HG03066 (cell line): ENCODE data around the gene COPS9.

Experiments used
- ATAC-seq: cut with Tn5 transposase; IDR thresholded peaks from one replicate; pipeline ENCODE4 v1.9.1; 2021; ENCODE audit warnings: low read depth; ENCODE audit not compliant: unreplicated experiment

Gene COPS9

GRCh38 chr2:240136013-240136670 is at the start of gene COPS9:
COPS9 (minus strand) TSS chr2:240136305; CDS start chr2:240136284, 21 bp downstream.
- ATAC-seq: peak; percentile 88

DNA sequence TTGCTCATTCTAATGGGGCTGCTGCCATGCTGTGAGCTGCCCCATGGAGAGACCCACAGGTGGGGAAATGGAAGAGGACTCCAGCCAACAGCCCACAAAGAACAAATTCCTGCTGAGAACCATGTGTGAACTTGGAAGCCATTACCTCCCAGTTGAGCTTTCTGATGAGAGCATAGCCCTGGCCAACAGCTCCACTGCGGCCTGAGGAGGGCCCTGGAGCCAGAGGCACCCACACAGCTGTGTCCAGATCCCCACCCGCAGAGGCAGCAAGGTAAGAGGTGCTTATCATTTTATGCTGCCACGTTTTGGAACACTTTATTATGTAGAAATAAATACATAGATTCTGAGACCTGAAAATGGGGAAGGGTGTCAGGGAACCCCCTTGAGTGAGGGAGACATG is 48.6 kb upstream of the COPS9 start:
- no peak for ATAC-seq

DNA sequence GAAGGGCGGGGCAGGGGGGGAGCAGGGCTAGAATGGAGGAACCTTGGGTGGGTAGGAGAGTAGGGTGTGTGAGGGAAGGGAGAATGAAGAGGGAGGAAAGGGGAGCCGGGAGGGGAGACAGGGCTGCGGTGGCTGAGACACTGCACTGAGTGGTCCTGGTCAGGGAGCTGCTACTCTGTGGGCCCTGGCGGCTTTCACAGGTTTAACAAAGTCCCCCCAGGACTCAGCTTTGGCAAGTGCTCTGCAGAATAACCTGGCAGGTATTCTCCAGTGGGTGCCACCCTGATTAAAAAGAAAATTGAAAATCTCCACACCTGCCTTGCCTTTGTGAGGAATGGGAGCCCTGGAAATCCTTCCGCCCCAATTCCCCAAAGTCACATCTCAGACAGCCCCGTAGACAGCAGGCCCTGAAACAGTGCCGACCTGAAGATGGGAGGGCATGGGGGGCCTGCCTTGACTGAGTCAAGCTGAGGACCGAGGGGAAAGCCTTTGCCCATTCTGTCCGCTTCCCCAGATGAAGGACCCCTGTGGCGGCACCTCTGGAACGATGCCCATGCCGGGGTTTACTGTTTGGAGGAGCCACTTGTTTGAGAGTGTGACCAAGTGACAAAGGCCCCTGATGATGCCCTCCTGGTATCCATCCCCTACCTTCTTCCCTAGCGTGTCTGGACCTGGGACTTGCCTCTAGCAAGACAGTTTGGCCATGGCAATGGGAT is 47.9 kb upstream of the COPS9 start:
- no peak for ATAC-seq

GRCh38 chr2:240183006-240183874 is 47.1 kb upstream of the COPS9 start:
- ATAC-seq: no peak

DNA sequence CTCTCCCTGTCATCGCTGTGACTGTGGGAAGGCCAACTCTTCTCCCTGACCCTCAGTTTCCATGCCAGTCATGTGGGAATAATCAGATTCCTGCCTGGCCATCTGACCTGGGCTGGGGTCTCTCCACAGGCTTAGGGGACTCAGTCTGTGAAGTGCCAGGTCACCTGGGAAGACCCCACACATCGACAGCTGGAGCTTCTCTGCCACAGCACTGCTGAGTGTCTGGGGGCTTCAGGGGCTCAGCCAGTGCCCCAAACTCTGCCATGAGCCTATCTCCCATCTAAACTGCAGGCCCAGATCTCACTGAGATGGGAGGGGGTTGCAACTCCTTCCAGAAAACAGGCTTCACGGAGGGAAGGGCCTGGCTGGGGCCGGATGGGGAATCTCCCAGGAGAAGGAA is 46.4 kb upstream of the COPS9 start:
- ATAC-seq: no peak

GRCh38 chr2:240182001-240182400 is 45.9 kb upstream of the COPS9 start:
- no peak for ATAC-seq

GRCh38 chr2:240179941-240180666 is 44.0 kb upstream of the COPS9 start:
- no peak for ATAC-seq

GRCh38 chr2:240179186-240179815 is 43.2 kb upstream of the COPS9 start:
- ATAC-seq: no peak

GRCh38 chr2:240178564-240178963 is 42.5 kb upstream of the COPS9 start:
- ATAC-seq: no peak

DNA sequence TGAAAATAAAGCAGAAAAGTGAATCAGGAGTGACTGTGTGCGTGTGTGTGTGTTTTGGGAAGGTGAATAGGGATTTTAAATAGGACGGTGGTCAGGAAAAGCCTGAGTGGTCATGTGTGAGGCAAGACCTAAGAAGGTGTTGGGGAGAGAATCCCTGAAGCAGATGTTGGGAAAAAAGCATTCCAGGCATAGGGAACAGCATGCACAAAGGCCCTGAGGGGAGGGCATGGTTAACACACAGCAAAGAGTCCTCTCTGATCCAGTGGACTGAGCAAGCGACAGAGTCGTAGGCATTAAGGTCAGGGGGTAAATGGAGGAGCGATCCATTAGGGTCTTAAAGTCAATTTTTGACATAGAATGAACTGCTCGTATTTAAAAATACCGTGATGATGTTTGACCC is 38.4 kb upstream of the COPS9 start:
- ATAC-seq: no peak

DNA sequence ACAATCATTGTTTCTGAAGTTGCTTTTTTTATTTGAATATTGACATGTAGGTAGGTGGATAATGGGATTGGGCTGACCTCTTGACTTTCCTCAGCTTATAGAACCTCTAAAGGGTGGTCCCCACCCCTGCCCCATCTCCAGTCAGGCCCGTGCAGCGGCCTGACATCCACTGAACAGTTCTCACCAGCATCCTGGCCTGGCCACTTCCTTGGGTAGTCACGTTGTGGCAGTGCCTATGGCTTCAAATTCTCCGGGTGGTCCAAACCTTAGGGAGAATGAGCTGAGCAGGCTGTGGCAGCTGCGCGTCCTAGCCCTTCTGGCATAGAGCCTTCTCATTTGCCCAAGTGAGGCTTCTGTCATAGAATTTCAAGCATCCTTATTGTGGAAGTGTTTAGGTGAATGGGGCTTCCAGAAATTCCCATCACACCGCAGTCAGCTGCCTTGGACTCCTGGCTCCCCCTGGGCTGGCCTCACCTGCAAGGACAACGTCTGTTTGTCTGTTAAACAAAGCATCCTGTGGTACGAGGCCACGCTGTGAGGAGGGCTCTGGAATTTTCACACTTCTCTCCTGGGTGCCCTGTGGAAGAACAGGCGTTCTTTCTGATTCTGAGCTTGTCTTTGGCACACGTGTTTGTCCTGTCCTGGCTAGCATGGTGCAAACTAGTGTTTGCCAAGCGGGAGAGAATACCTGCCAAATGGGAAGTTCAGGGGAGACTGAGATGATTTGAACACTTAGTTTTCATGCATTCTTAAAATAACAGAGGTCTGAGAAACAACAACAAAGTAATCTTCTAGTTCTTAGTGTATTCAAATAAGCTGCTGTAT is 36.2 kb upstream of the COPS9 start:
- no peak for ATAC-seq

DNA sequence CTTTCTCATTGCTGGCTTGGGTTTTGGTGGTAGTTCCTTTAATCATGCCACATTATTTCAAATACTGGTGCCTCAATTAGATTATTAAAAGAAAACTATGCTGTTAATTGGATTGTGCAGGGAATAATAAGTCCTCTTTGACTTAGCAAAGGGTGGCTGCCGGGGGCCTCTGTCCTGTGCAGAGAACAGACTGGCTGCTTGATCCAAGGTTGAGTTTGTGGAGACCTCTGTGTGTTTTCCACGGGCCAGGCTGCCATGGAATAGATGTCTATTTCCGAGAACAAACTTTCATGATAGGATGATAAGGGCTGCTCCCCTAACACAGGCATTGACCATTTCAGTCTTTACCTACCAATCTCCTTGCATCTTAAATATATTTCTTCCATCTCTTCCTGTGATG is 34.8 kb upstream of the COPS9 start:
- ATAC-seq: no peak

GRCh38 chr2:240170354-240170735 is 34.2 kb upstream of the COPS9 start:
- no peak for ATAC-seq

GRCh38 chr2:240169486-240170353 is 33.6 kb upstream of the COPS9 start:
- ATAC-seq: no peak

DNA sequence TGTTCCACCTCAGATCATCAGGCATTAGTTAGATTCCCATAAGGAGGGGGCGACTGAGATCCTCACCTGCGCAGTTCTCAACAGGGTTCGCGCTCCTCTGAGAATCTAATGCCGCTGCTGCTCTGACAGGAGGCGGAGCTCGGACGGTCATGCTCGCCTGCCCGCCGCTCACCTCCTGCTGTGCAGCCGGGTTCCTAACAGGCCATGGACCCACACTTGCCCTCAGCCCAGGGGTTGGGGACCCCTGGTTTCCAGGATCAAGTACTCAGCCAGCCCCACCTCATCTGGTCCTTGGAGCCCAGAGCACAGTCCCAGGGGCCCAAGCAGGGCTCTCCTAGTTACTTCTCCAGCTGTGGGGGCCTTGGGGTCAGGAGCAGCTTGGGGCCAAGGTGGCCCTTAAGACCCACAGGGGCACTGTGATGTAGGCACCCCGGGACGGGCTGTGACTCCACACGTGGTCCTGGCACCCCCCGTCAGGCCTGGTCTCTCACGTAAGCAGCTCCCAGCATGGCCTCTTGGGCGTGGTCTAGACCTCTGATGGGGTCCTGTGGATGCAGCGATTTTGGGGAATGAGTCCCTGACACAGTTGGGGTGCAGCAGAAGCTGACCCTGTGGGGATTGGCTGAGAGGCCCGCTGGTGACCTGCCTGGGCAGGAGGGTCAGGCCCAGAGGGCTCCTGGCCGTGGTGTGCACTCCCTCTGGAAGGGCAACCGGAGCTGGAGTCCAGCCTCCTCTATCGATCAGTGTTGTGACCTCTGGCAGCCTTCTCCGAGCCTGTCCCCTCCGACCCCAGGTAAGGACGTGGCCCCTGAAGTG is 32.6 kb upstream of the COPS9 start:
- no peak for ATAC-seq

- ATAC-seq: no peak
These were observed 31.9 kb upstream of the COPS9 start for GRCh38 chr2:240168041-240168440.

GRCh38 chr2:240167588-240167880 is 31.4 kb upstream of the COPS9 start:
- ATAC-seq: no peak
